HG03571 (cell line): Measurements from ENCODE around the gene DEPDC1B.
A peak's percentile ranks its signal among the peaks of the same experiment; 100 is the strongest.
"Not testable (repeated sequence)": the region's sequence is repeated elsewhere in the genome, so short reads cannot be mapped to it uniquely, and the experiment has no call there.

Experiments used
- ATAC-seq: cut with Tn5 transposase; IDR thresholded peaks from one replicate; pipeline ENCODE4 v1.9.1; 2021; ENCODE audit not compliant: unreplicated experiment

DEPDC1B gene

GRCh38 chr5:60699609-60700415 lies at the start of gene DEPDC1B:
DEPDC1B (minus strand) TSS chr5:60700166; CDS start chr5:60700093, 73 bp downstream.
- peak; percentile 95 for ATAC-seq

- ATAC-seq, result no peak
Observed at GRCh38 chr5:60744682-60745081, 44.7 kb upstream of the DEPDC1B start.

GRCh38 chr5:60743511-60744314 lies 43.7 kb upstream of the DEPDC1B start:
- no peak for ATAC-seq

GRCh38 chr5:60740322-60740721 lies 40.4 kb upstream of the DEPDC1B start:
- no peak for ATAC-seq

- ATAC-seq, result no peak
Observed at GRCh38 chr5:60738933-60739332, 39.0 kb upstream of the DEPDC1B start.

GRCh38 chr5:60738461-60738860 lies 38.5 kb upstream of the DEPDC1B start:
- ATAC-seq, result no peak

GRCh38 chr5:60730858-60731257 lies 30.9 kb upstream of the DEPDC1B start:
- not testable (repeated sequence) for ATAC-seq

GRCh38 chr5:60727033-60727679 lies 27.2 kb upstream of the DEPDC1B start:
- no peak for ATAC-seq

GRCh38 chr5:60724126-60724525 lies 24.2 kb upstream of the DEPDC1B start:
- no peak for ATAC-seq

- ATAC-seq, result no peak
Observed at GRCh38 chr5:60722416-60722815, 22.4 kb upstream of the DEPDC1B start.

- ATAC-seq, result no peak
Observed at GRCh38 chr5:60719329-60719728, 19.4 kb upstream of the DEPDC1B start.

- ATAC-seq, result no peak
Observed at GRCh38 chr5:60718166-60718892, 18.4 kb upstream of the DEPDC1B start.

GRCh38 chr5:60715201-60715928 lies 15.4 kb upstream of the DEPDC1B start:
- ATAC-seq, result not testable (repeated sequence)

- no peak for ATAC-seq
Observed at GRCh38 chr5:60712950-60713349, 13.0 kb upstream of the DEPDC1B start.

- ATAC-seq, result not testable (repeated sequence)
Observed at GRCh38 chr5:60711892-60712291, 11.9 kb upstream of the DEPDC1B start.

GRCh38 chr5:60710362-60710761 lies 10.4 kb upstream of the DEPDC1B start:
- ATAC-seq, result no peak

- no peak for ATAC-seq
Observed at GRCh38 chr5:60705144-60705543, 5.2 kb upstream of the DEPDC1B start.

GRCh38 chr5:60703944-60704343 lies 4.0 kb upstream of the DEPDC1B start:
- ATAC-seq, result no peak

GRCh38 chr5:60701321-60701968 lies 1.5 kb upstream of the DEPDC1B start:
- ATAC-seq, result no peak

- peak; percentile 20 for ATAC-seq
Observed at GRCh38 chr5:60700416-60700757, 421 bp upstream of the DEPDC1B start.
